ENCODE data around the gene ABRAXAS1.

ABRAXAS1 gene

DNA sequence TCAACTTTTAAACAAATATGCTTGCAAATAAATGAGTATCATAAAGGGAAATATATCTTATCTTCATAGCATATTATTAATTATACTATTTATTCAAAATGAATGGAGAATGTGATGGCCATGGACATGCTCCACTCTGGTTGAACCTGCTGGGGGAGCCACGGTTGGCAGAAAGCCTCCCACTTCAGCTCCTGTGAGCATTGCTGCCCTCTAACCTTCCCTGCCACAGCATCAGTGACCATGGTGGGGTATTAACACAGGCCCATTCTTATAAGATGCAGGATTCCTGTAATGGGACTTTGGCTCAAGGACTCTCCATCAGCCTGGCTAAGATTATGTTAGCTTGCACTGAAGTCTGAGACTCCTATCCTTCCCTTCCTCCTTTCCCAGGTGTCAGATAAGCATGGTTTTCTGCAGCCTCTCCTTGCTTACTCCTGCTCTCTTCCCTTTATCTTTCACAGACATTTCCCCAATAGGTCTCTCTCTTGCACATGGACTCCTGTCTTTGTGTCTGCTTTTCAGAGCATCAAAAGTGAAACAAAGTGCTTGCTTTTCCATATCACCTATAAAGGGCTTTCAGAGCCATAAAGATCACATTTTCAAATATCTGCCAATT lies 4.9 kb upstream of the ABRAXAS1 start:
- no peak for DNase-seq (ENCODE audit: low read depth)
- no peak overlapping the region for H3K4me3 ChIP-seq (ENCODE audit: low read length)
- TF ChIP-seq, protein P1, sequence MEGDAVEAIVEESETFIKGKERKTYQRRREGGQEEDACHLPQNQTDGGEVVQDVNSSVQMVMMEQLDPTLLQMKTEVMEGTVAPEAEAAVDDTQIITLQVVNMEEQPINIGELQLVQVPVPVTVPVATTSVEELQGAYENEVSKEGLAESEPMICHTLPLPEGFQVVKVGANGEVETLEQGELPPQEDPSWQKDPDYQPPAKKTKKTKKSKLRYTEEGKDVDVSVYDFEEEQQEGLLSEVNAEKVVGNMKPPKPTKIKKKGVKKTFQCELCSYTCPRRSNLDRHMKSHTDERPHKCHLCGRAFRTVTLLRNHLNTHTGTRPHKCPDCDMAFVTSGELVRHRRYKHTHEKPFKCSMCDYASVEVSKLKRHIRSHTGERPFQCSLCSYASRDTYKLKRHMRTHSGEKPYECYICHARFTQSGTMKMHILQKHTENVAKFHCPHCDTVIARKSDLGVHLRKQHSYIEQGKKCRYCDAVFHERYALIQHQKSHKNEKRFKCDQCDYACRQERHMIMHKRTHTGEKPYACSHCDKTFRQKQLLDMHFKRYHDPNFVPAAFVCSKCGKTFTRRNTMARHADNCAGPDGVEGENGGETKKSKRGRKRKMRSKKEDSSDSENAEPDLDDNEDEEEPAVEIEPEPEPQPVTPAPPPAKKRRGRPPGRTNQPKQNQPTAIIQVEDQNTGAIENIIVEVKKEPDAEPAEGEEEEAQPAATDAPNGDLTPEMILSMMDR (IDR thresholded peaks at IDR 0.05; ENCODE audit: insufficient read depth, low read depth, low read length, missing control alignments), result no peak

DNA sequence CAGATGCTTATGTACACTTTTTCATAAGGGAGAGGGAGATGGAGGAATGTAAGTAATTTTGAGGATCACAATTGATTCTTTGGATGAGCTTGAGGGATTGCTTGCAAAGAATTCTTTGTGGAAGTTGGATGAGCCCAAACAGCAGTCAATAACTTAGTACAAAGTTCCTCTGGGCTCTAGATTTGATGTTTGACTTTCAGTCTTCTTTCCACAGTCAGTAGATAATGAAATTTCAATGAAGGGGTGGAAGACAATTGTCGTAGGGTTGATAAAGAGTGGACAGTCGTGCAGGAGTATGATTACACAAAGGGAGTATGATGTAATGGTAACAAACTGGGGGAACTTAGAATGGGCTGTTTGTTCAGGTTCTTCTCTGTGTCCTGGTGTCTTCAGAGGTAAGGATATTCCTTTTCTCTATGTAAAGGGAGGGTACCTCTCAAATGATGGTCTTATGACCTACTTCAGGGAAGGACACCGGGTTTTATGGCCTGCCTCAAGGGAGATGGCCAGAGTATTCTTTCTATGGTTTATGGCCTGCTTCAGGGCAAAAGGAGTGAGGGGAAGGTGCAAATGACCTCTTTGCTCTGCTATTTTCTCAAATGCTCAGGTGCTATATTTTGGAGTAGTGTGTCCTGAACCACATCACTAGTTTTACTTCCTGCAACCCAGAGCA lies 1.7 kb upstream of the ABRAXAS1 start:
- H3K4me3 ChIP-seq (ENCODE audit: low read length), result no peak overlapping the region
- TF ChIP-seq, protein P1 (IDR thresholded peaks at IDR 0.05; ENCODE audit: insufficient read depth, low read depth, low read length, missing control alignments), result no peak
- no peak for DNase-seq (ENCODE audit: low read depth)

DNA sequence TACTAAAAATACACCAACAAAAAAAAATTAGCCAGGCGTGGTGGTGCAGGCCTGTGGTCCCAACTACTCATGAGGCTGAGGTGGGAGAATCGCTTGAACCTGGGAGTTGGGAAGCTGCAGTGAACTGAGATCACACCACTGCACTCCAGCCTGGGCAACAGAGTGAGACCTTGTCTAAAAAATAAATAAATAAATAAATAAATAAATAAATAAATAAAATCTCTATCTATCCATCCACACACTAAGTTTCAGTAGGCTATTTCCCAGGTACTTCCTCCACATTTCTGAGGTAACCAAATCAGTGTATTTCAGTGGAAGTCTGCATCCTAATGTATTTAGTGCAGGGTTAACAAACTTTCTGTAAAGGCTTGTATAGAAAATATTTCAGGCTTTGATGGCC lies 10.9 kb downstream of the ABRAXAS1 start:
- H3K4me3 ChIP-seq (ENCODE audit: low read length), result no peak overlapping the region
- no peak for DNase-seq (ENCODE audit: low read depth)
- TF ChIP-seq, protein P1 (IDR thresholded peaks at IDR 0.05; ENCODE audit: insufficient read depth, low read depth, low read length, missing control alignments), result no peak

DNA sequence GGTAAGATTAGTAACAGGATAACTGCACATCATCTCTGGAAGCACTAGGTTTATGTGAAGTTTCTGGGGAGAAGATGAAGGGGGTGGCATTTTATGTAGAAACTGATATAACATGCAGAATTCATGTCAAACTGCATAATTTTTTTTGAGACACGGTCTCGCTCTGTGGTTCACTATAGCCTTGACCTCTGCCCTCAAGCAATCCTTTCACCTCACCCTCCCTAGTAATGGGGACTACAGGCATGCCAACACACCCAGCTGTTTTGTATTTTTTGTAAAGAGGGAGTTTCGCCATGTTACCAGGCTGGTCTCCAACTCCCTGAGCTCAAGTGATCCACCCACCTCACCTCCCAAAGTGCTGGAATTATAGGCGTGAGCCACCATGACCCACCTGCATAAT lies 11.5 kb downstream of the ABRAXAS1 start:
- TF ChIP-seq, protein P1 (IDR thresholded peaks at IDR 0.05; ENCODE audit: insufficient read depth, low read depth, low read length, missing control alignments), result no peak
- no peak overlapping the region for H3K4me3 ChIP-seq (ENCODE audit: low read length)
- no peak for DNase-seq (ENCODE audit: low read depth)

DNA sequence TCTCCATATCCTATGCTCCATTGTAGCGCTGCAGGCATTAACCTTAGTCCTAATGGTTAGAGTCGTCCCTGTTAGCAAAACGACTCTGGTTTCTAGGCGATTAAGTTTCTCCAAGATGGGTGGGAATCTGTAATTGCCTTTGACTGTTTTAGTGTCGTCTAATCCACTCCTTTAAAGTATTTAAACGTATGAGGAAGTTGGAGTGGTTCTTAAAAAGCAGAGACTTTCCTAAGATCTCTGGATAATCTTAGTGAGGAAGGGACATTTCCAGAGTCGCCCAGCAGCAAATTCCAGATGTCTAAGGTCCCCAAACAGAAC lies 28.8 kb downstream of the ABRAXAS1 start:
- TF ChIP-seq, protein P1 (IDR thresholded peaks at IDR 0.05; ENCODE audit: insufficient read depth, low read depth, low read length, missing control alignments), result no peak
- peak overlapping the region; percentile 71 for H3K4me3 ChIP-seq (ENCODE audit: low read length)
- DNase-seq (ENCODE audit: low read depth), result no peak

DNA sequence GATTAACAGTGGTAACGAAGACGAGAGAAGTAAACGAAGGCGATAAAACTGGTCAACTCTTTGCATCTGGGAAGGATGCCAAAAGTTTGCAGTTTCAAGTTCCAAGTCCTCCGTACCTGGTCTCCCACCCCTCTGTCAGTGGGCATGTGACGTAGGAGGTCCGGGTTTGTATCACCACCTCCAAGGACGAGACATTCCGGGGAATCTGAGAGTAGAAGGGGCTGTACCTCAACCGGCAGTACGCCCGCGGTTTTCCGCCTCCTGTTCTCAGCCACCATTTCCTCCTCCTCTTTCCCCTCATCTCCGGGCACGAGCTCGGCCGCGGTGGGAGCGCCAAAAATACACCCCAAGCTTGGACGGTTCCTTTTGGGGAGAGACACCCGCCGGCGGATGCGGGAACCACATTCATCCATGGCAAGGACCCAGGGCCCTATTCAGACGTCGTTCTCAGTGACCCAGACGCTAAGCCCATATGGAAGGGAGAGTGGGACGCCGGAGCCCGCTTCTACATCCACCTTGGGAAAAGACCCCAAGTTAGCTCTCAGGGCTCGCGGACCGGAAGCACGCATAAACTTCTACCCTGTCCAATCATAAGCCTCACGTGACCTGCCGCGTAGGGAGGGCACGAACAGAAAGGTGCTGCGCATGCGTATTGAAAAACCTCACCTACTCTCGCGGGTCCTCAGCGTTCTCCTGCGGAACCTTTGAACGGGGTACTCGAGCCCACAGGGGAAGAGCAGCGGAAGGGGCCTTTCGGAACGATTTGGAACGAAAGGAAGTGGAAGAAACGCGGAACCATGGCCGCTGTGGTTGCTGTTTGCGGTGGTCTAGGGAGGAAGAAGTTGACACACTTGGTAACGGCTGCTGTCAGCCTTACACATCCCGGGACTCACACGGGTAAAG lies 29.4 kb downstream of the ABRAXAS1 start, which contains the start of the genes HELQ and MRPS18C:
HELQ (minus strand) TSS at position 543 of the 903 bp plus-strand sequence; CDS start at position 413, 130 bp downstream.
MRPS18C (plus strand) TSS at position 778 of the 903 bp plus-strand sequence; CDS start at position 798, 20 bp downstream.
- TF ChIP-seq, protein P1 (IDR thresholded peaks at IDR 0.05; ENCODE audit: insufficient read depth, low read depth, low read length, missing control alignments), result peak; percentile 46
- H3K4me3 ChIP-seq (ENCODE audit: low read length), result peak within 1 kb of the TSS; percentile 71
- DNase-seq (ENCODE audit: low read depth), result peak; percentile 98
